Glomerular visceral epithelial cell (primary cell): Measurements from ENCODE around the gene SPNS3.

Experiments
- DNase-seq: peaks from one replicate; pipeline ENCODE4 v3.0.0-alpha.2; 2016; ENCODE audit errors: extremely low spot score

SPNS3 gene

DNA sequence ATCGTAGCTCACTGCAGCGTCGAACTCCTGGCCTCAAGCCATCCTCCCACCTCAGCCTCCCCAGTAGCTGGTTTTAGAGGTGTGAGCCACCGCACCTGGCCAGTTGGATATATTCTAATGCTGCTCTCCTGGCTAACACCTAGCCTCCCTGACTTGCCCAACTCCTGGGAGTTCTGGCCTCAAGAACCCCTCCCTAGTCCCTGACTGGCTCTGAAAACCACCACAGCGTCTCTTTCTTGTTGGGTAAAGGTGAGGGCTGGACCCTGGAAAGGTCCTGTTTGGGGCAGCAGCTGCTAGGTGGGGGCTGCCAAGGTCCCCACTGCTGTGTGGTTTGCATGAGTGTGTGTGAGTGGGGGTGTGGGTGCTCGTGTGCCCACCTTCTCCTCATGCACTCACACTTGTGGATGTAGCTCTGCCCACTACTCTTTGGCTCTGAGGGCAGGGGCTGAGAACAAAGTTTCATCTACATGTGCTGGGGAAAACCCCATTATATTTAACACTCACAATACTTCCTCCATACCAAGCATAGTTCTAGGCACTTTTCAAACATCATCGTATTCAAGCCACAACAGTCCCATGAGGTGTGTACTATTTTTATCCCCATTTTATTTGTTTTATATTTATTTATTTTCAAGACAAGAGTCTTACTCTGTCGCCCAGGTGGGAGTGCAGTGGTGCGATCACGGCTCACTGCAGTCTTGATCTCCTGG, 7.1 kb upstream of the SPNS3 start:
- no peak for DNase-seq

DNA sequence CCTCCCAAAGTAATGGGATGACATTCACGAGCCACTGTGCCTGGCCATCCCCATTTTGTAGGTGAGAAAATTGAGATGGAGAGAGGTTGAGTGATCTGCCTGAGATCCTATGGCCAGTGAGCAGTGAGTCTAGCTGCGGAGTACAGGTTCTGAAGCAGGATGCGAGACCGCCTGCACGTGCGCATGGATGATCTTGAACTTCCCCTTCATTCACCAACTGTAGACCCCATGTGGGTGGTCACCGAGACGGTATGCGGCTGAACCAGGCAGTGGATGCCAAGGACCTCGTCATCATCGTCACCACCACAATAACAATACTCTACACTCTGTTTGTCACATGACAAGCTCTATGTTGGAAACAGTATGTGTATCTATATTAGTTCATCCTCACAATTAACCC, 6.2 kb upstream of the SPNS3 start:
- no peak for DNase-seq

DNA sequence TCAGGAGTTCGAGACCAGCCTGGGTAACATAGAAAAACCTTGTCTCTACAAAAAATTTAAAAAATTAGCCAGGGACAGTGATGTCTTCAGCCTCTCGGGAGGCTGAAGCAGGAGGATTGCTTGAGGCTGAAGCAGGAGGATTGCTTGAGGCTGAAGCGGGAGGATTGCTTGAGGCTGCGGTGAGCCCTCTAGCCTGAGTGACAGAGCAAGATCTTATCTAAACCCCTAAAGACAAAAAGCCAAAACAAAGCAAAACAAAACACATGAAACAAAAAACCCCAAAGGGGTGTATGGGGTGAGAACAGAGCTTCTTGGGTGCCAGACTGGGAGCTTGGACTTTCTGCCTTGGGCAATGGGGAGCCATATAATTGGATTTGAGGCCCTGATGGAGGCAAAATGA, 2.6 kb downstream of the SPNS3 start:
- DNase-seq = no peak

DNA sequence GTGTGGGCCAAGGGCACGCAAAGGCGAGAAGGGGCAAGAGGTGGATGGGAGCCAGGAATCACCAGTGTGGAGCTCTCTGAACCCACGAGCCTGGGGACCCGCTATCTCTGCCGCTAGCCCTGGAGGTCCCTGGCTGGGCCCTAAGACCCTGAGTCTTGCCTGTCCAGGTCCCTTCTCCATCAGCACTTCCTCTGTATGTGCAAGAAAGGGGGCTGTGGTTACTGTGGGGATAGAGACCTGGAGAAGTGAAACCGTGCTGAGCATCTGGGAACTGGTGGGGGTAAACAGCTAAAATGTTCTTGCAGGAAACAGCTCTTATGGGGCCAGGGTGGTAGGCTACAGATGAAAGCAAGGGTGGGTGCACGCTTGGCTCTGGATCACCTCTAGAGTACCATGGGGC, 3.1 kb downstream of the SPNS3 start:
- no peak for DNase-seq

DNA sequence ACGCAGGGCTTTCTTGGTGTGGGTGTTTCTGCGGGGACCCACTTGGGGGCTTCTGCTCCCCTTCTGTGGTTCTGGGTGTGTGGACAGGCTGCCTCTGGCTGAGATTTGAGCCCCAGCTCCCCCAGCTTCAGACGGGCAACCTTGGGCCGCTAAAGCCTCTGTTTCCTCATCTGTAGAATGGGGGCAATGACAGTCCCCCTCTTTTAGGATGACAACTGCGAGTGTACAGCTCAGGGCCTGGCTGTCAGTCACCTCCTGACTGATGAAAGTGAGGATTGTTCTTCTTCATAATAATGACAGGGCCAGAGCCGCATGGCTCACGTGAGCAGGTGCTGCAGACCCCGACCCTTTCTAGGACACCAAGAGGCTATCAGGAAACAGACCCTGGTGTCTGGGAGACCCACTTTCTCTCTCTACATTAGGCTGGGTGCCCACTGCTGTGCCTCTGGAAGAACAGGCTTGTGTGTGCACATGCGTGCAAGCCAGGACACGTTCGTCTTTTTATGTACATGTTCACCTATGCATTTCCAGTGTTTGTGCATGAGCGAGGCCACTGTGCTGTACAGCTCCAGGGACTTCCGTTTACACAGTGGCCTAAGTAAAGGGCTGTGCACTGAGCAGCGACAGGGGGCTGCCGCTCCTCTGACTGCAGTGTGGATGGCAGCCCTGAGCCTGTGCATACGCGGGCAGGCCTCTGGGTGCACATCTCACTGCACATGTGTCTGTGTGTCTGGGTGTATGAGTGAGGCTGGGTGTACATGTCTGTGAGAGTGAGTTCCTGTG, 4.6 kb downstream of the SPNS3 start:
- no peak for DNase-seq

DNA sequence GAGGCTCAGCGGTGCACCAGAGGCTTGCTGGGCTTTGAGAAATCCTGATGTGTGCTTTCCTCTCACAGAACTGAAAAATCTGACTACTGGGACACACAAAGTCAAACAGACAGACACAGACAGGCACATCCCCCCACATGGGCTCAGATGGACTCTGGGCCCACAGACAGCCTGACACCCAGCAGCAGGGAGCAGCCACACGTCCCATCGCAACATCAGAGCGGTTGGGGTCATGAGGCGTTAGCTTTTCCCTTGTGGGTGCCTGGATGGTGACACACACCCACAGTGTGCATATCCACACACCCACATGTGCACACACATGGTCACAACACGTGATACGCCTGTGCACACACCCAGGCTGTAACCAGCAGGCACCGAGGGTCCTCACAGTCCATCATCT, 6.3 kb downstream of the SPNS3 start:
- no peak for DNase-seq

DNA sequence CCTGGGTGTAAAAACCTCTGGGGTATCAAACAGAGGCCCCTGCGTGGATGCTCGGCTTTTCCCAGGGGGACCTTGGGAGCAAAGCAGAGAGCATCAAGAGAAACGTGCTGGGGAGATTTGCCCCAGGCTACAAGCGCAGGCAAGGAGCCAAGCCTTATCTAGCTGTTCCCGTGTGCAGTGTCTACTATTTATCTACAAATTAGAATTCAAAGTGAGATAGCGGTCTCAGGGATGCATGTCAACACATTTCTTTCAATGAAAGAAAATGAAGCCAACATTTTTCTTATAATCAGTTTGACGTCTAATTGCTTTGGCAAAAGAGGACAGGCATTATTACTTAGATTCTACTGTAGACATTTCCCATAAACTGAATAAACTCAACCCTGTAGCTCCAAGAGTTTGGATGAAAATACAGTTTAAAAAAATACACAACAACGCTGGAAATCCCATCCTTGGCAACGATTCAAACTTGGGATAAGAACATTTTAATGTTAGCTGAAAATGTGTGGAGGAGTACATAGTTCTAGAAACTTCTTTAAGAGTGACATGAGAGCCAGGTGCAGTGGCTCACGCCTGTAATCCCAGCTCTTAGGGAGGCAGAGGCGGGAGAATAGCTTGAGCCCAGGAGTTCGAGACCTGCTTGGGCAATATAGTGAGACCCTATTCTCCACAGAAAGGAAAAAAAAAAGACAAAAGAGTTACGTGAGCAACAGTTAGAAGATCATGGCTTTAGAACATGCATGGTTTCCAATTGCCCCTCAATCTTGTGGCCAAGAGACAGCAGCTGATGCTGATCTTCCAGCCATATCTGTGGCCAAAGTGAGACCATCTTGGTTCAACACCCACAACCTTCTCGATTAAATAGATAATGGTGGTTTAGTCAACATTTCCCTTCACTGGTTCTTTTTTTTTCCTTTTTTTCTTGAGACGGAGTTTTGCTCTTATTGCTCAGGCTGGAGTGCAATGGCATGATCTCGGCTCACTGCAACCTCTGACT, 7.2 kb downstream of the SPNS3 start:
- no peak for DNase-seq

DNA sequence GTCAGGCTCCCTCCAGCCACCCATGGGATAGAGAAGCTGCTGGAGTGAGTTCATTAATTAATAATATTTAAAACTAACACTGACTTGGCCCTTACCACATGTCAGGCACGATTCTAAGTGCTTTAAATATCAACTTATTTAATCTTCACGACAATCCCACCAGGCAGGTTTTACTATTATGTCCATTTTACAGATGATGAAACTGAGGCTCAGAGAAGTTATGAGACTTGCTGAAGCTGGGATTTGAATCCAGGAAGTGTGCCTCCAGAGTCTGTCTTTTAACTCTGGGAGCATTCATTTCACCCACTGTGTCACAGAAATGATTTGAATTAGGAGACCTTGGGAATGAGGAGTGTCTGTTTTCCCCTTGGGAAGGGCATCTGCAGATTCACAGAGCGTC, 8.8 kb downstream of the SPNS3 start:
- no peak for DNase-seq

DNA sequence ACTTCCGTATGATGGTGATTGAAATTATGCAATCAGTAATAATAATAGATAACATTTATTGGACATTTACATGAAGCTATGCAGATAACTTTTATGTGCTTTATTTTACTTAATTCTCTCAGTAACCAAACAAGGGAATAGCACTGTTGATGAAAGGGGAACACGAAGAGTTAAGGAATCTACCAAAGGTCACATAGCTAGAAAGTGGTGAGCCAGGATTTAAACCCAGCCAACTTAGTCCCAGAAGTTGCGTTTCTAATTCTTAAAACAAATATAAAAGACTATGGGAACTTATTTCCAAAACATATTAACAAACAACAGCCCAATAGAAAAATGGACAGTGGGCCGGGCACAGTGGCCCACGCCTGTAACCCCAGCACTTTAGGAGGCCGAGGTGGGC, 9.7 kb downstream of the SPNS3 start:
- DNase-seq = no peak

DNA sequence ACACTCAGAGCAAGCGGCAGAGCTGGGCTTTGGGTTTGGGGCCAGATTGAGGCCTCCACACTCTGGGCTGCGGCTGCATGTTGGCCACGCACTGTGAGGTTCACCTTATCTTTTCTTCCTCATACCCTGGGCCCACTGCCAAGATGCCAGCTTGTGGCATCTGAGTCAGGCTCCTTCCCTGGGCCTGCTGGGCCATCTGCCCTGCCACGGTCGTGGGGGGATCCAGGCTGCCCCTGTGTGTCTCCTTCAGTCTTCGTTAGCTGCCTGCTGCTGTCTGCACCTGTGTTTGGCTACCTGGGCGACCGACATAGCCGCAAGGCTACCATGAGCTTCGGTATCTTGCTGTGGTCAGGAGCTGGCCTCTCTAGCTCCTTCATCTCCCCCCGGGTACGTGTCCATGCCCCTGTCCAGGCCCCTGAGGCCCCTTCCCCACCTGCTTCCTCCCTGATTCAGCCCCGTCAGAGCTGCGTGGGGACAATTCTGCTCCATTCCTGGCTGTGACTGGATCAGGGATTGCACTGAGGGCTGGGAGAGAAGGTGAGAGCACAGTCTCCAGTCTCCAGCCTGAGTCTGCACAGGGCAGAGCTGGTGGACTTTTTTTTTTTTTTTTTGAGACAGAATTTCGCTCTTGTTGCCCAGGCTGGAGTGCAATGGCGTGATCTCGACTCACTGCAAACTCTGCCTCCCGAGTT, 11.2 kb downstream of the SPNS3 start:
- peak; percentile 93 for DNase-seq

DNA sequence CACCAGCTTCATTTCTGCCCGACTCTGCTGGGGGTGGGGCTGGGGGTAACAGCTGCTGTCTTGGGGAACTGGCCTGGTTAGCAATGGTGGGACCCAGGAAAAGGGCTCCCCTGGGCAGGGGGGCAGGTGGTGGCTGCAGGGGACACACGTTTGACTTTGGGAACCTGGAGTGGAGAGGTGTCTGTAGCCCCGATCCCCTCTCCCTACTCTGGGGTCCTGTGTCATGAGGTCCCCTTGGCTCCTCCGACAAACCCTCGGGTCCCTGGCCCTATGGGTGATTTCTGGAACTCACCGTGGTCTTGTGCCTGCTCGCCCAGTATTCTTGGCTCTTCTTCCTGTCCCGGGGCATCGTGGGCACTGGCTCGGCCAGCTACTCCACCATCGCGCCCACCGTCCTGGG, 12.0 kb downstream of the SPNS3 start:
- DNase-seq = no peak

DNA sequence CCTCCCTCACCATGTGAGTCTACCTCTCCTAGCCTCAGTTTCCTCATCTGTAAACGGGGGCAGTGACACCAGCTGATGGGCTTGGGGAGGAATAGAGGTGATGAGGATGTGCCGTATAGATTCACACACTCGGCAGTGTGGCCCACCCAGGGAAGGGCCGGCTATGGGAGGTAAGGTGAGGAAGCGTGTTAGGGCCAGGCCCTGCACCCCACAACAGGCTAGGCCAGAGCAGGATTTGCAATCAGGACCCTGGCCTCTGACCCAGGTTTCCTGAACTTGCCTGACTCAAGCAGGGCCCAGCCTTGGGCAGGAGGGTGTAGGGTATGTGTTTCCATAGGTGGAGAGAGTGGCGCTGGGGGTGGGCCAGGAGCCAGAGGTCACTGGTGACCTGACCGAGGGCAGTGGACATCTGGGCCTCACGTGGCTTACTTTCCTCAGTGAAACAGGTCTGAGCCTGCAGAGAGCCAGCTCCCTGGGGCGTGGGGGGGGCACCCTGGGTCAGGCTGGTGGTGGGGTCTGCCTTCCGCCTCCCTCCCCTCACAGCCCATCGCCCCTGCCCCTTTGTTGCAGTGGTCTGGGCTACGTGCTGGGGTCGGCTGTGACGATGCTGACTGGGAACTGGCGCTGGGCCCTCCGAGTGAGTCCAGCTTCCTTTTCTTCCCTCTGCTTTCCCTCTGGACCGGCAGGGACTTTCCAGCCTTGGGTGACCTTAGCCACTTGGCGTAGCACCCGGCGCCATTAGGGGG, 12.8 kb downstream of the SPNS3 start:
- DNase-seq = no peak

DNA sequence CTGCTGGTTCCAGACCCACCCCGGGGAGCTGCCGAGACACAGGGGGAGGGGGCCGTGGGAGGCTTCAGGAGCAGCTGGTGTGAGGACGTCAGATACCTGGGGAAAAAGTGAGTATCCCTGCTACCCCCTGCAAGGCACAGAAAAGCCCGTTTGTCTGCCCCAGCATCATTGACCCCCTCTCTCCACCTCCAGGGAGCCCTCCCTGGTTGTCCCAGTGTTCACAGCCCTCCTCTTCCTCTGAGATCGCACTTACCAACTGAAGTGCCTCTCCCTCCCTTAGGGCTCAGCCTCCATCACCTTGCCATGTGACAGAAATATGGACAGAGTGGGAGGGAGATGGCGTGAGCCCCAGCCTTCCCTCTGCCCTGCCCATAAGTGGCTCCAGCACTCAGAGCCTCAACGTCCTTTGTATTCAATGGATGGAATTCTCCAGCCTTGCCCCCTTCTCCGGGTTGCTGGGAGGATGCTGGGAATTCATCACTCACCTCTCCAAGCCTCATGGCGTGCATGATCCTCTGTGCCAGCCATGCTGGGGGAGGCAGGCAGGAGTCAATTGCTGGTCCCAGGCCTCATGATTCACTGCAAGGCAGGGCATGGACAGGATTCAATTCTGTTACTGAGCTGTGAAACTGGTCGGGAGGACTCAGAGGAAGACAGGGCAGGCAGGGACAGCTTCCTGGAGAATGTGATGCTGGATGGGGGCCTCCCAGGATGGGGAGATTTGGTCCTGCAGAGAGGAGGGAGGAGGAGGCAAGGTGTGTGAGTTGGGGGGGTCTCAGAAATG, 14.6 kb downstream of the SPNS3 start:
- DNase-seq = no peak

DNA sequence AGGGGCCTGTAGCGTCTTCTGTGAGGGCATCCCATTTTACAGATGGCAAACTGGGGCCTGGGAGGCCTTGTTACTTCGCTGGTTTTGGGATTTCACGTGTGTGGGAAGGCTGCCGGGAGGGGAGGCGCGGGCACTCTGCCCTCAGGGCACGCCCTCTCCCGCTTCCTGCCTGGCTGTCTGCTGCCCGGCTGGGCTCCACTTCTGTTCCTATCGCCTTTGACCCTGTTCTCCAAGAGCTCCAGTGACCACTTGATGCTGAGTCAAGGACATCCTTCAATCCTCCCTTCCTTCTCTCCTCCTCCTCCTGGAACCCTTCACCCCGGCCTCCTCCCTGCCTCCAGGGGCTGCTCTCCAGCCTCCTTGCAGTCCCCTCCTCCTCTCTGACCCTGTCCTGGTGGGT, 16.0 kb downstream of the SPNS3 start:
- DNase-seq = no peak

DNA sequence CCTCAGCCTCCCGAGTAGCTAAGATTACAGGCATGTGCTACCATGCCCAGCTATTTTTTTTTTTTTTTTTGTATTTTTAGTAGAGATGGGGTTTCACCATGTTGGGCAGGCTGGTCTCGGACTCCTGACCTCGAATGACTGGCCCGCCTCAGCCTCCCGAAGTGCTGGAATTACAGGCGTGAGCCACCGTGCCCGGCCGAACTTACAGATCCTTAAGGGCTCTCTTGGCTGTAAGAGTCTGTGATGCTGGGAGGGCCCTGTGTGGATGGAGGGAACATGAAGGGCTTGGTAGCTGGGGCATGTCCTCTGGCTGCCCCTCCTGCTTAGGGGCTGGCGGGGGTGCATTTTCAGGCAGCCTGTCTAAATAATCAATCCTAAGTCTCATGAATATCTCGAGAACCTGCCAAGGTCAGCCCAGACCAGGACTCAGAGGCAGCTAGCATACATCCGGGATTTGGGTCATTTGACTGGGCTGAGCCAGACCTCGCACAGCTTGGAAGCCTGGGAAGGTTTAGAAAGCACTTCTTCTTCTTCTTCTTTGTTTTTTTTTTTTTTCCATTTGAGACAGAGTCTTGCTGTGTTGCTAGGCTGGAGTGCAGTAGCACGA, 17.1 kb downstream of the SPNS3 start:
- DNase-seq = no peak

DNA sequence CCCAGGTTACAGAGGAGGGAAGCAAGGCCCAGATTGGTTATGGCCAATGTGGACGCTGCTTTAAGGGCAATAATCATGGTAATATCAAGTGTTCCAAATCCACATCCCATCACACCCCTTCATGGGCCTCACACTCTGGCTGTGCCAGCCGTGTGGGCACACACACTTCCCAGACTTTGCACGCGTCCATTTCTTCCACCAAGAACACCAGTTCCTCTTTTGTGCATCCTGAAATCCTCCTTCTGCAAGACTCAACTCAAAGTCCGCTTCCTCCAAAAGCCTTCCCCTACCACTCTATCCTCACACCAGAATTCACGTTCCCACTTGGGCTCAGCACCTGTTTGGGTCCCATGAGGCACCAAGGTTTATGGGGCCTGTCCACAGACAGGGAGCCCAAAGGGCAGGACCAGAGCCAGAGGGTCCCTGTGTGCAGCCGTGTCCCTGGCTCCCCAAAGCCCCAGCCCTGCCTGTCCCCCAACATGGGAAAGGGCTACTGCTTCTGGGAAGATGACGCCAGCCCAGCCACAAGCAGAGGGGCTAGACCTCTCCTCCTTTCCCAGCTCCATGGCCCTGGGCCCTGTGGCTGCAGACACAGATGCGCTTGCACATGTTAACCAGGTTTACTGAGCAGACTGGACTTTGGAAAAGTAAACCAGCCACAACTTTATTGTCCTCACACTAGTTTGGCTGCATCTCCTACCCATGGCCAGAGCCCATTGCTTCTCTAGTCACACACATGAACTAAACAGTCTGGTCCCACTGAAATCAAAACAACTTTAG, 20.3 kb downstream of the SPNS3 start:
- no peak for DNase-seq

DNA sequence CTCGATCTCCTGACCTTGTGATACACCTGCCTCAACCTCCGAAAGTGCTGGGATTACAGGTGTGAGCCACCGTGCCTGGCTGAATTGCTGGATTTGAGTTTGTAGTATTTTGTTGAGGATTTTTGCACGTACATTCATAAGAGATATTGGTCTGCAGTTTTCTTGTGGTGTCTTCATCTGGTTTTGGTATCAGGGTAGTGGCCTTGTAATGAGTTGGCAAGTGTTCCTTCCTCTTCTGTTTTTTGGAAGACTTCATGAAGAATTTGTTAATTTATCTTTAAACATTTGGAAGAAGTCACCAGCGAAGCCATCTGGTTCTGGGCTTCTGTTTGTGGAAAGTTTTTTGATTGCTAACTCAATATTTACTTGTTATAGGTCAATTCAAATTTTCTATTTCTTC, 26.9 kb downstream of the SPNS3 start:
- no peak for DNase-seq

DNA sequence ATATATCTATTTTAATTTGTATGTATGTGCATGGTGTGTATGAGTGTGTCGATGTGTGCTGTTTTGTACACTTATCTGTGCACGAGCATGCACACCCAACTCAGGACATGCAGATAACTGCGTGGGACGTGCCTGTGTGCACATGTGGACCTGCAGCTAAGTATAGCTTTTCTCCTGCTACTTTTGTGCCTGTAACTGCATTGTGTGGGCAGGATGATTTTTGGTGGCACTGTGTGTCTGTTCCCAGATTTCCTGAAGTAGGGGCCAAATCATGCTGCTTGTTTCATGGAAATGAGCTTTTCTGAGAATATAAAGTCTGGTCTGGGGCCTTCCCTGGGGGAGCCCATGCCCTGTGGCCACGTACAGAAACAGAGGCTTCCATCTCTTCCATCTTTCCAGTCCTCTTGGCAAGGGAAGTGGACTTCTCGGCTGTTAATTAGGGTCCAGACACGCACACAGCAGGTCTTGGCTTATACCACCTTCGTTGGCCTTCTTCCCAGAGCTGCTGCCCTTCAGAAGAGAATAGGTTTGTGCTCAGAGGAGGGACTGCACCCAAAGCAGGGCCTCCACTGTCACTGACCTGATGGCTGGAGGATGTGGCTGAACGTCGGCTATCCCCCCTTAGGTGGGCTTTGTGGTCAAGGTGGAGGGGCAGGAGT, 30.2 kb downstream of the SPNS3 start:
- DNase-seq = no peak
